ENCODE results near the gene STRN3. TPM values are rescaled to one million over a fixed set of nuclear protein-coding genes. Genes with fewer than 3 reads are reported as not detected.

The STRN3 gene
- total and polyA plus RNA-seq, 7 donors = 28.2 to 154 (median 80.2) TPM

GRCh38 chr14:31000629-31001338 is 25.4 kb downstream of the STRN3 start:
- WGBS, 3 donors = 62 to 71% (median 67%) methylated on average over 3 of the region's 3 CpGs
- no peak for DNase-seq
- TF ChIP-seq CTCF (IDR thresholded peaks at IDR 0.05) = no peak
- H3K27me3 ChIP-seq (ENCODE audit: insufficient read depth in 3 of 3, low read length in 2 of 3) = no peaks in the 10 kb centered on the region
- H3K4me3 ChIP-seq = no peak overlapping the region
- H3K36me3 ChIP-seq (ENCODE audit: insufficient read depth in 1 of 2, low read depth in 1 of 2) = peaks cover 4 to 29% of the 10 kb centered on the region in 2 donors
- H3K9me3 ChIP-seq = peaks cover 14% of the 10 kb centered on the region
- H3K27ac ChIP-seq = no peak overlapping the region
- ATAC-seq = no peak
- intact Hi-C loops (cut with DNase I) = no loop called here
- H3K4me1 ChIP-seq = peaks cover 14% of the 10 kb centered on the region

- DNase-seq = no peak
- no peak overlapping the region for H3K27ac ChIP-seq
- no peaks in the 10 kb centered on the region for H3K27me3 ChIP-seq (ENCODE audit: insufficient read depth in 3 of 3, low read length in 2 of 3)
- peaks cover 4 to 18% of the 10 kb centered on the region in 2 donors for H3K36me3 ChIP-seq (ENCODE audit: insufficient read depth in 1 of 2, low read depth in 1 of 2)
- H3K4me3 ChIP-seq = no peak overlapping the region
- peaks cover 14% of the 10 kb centered on the region for H3K9me3 ChIP-seq
- H3K4me1 ChIP-seq = peaks cover 21% of the 10 kb centered on the region
- 90 to 99% (median 98%) methylated on average over 6 of the region's 6 CpGs for WGBS, 3 donors
- no peak for ATAC-seq
- intact Hi-C loops (cut with DNase I) = no loop called here
- no peak for TF ChIP-seq CTCF (IDR thresholded peaks at IDR 0.05)
Measured at GRCh38 chr14:30999038-30999773, 27.0 kb downstream of the STRN3 start.

- Histone ChIP-seq H3K4me1 (peaks cover 31% of the 10 kb centered on the region), H3K4me3 (no peak overlapping the region), H3K36me3 (ENCODE audit: insufficient read depth in 1 of 2, low read depth in 1 of 2) (peaks cover 4 to 18% of the 10 kb centered on the region in 2 donors), H3K9me3 (peaks cover 14% of the 10 kb centered on the region), H3K27ac (no peak overlapping the region), H3K27me3 (ENCODE audit: insufficient read depth in 3 of 3, low read length in 2 of 3) (no peaks in the 10 kb centered on the region)
- no peak for ATAC-seq
- intact Hi-C loops (cut with DNase I) = no loop called here
- WGBS, 3 donors = 93 to 100% (median 95%) methylated on average over 1 of the region's 1 CpG
- TF ChIP-seq CTCF (IDR thresholded peaks at IDR 0.05) = no peak
- no peak for DNase-seq
Measured at GRCh38 chr14:30998100-30998706, 28.0 kb downstream of the STRN3 start.

- intact Hi-C loops (cut with DNase I) = no loop called here
- Histone ChIP-seq H3K27me3 (ENCODE audit: insufficient read depth in 3 of 3, low read length in 2 of 3) (no peaks in the 10 kb centered on the region), H3K27ac (peak overlapping the region; percentile 83), H3K4me1 (peaks cover 40% of the 10 kb centered on the region), H3K4me3 (no peak overlapping the region), H3K9me3 (peaks cover 14% of the 10 kb centered on the region), H3K36me3 (ENCODE audit: insufficient read depth in 1 of 2, low read depth in 1 of 2) (peaks cover 4 to 13% of the 10 kb centered on the region in 2 donors)
- WGBS, 3 donors = 74 to 80% (median 75%) methylated on average over 4 of the region's 4 CpGs
- DNase-seq (no peak), ATAC-seq (no peak)
- TF ChIP-seq CTCF (IDR thresholded peaks at IDR 0.05) = no peak
Measured at GRCh38 chr14:30996892-30997659, 29.1 kb downstream of the STRN3 start.
